SK-N-SH (cell line): ENCODE measurements around the gene KLK12. TPM values are rescaled to one million over a fixed set of nuclear protein-coding genes. Genes with fewer than 3 reads are reported as not detected.

Experiments
- CTCF ChIA-PET: fragments of 300-600, 350-600 bp; formaldehyde crosslinking; extraction: SDS; loops from one replicate; lab custom pipeline; 2021; lab: Yijun Ruan, JAX
- POLR2A ChIA-PET: fragments of 350-600 bp; sonication (Branson Sonifier 250); formaldehyde crosslinking; extraction: SDS; loops from one replicate; lab custom pipeline; 2020; ENCODE audit warnings: antibody characterized with exemption, inconsistent platforms; lab: Yijun Ruan, JAX
- DNase-seq: peaks from one replicate; pipeline ENCODE4 v3.0.0; 2012
- H2AFZ ChIP-seq: fragments of 200-600 bp; sonication (generic); 2 replicates; pipeline ENCODE4 v1.8.1; 2016; ENCODE audit warnings: antibody characterized with exemption, mild to moderate bottlenecking, low read depth
- H3F3A ChIP-seq: fragments of 200-600 bp; sonication (generic); replicated peaks from 2 replicates; pipeline ENCODE3; 2016; ENCODE audit warnings: antibody characterized with exemption, mild to moderate bottlenecking; ENCODE audit not compliant: insufficient read depth
- H3K27ac ChIP-seq, 2 experiments: fragments of 200-500 bp in 1 of 2; fragments of 200-600 bp in 1 of 2; sonication (Bioruptor generic) in 1 of 2; sonication (generic), shearing (Covaris generic) in 1 of 2; 2 replicates each; pipeline versions ENCODE4 v1.5.1 to v1.6.1; 2014 to 2016; ENCODE audit warnings: low read depth in 2 of 2, inconsistent platforms in 1 of 2, low read length in 1 of 2, mild to moderate bottlenecking in 1 of 2, mixed read lengths in 1 of 2
- H3K27me3 ChIP-seq: fragments of 200-600 bp; sonication (generic), shearing (Covaris generic); 2 replicates; pipeline ENCODE4 v1.6.1; 2016; ENCODE audit warnings: mixed run types; ENCODE audit not compliant: insufficient read depth
- H3K36me3 ChIP-seq, 2 experiments: fragments of 200-500 bp in 1 of 2; fragments of 200-600 bp in 1 of 2; sonication (Bioruptor generic) in 1 of 2; sonication (generic) in 1 of 2; replicated peaks in 1 of 2; 2 replicates each; pipeline versions ENCODE3 to v1.5.1; 2014 to 2016; ENCODE audit warnings: low read length in 1 of 2, mild to moderate bottlenecking in 1 of 2; ENCODE audit not compliant: insufficient read depth in 2 of 2, control insufficient read depth in 1 of 2
- H3K4me1 ChIP-seq, 2 experiments: fragments of 200-500 bp in 1 of 2; fragments of 200-600 bp in 1 of 2; sonication (Bioruptor generic) in 1 of 2; sonication (generic), shearing (Covaris generic) in 1 of 2; 2 replicates each; pipeline versions ENCODE4 v1.5.1 to v1.6.1; 2014 to 2016; ENCODE audit warnings: low read depth in 1 of 2, low read length in 1 of 2, mixed run types in 1 of 2; ENCODE audit not compliant: insufficient read depth in 2 of 2, control insufficient read depth in 1 of 2
- H3K4me2 ChIP-seq: fragments of 200-600 bp; sonication (generic), shearing (Covaris generic); 2 replicates; pipeline ENCODE4 v1.6.1; 2017; ENCODE audit warnings: mixed run types
- H3K4me3 ChIP-seq, 2 experiments: fragments of 200-500 bp in 1 of 2; fragments of 200-600 bp in 1 of 2; sonication (Bioruptor generic) in 1 of 2; sonication (generic), shearing (Covaris generic) in 1 of 2; 2 replicates each; pipeline versions ENCODE4 v1.5.1 to v1.8.1; 2014 to 2016; ENCODE audit warnings: low read depth in 2 of 2, inconsistent platforms in 1 of 2, low read length in 1 of 2, mild to moderate bottlenecking in 1 of 2, mixed read lengths in 1 of 2, moderate library complexity in 1 of 2
- H3K79me2 ChIP-seq: fragments of 200-600 bp; sonication (generic); 2 replicates; pipeline ENCODE4 v1.8.1; 2017; ENCODE audit warnings: mild to moderate bottlenecking; ENCODE audit not compliant: insufficient read depth
- H3K9ac ChIP-seq: fragments of 200-600 bp; sonication (generic); 2 replicates; pipeline ENCODE4 v1.6.1; 2017; ENCODE audit warnings: mixed run types
- H3K9me2 ChIP-seq: fragments of 200-600 bp; sonication (generic); 2 replicates; pipeline ENCODE4 v1.6.1; 2017; ENCODE audit warnings: mixed run types
- H3K9me3 ChIP-seq: fragments of 200-600 bp; sonication (generic); 2 replicates; pipeline ENCODE4 v1.6.1; 2017; ENCODE audit warnings: mixed run types, mild to moderate bottlenecking, moderate library complexity
- H4K20me1 ChIP-seq: fragments of 200-600 bp; sonication (generic); 2 replicates; pipeline ENCODE4 v1.6.1; 2017; ENCODE audit warnings: mild to moderate bottlenecking, mixed run types; ENCODE audit not compliant: insufficient read depth
- ELF1 ChIP-seq: IDR thresholded peaks from 2 replicates; pipeline ENCODE4 v1.4.0; 2012
- EZH2phosphoT487 ChIP-seq: fragments of 200-600 bp; sonication (generic); IDR thresholded peaks from 2 replicates; pipeline ENCODE4 v1.6.1; 2017; ENCODE audit warnings: low read depth, mixed run types, mild to moderate bottlenecking, antibody characterized with exemption, moderate library complexity, borderline replicate concordance
- FOXM1 ChIP-seq: IDR thresholded peaks from 2 replicates; pipeline ENCODE4 v1.4.0; 2012; ENCODE audit warnings: low read depth, mild to moderate bottlenecking
- JUND ChIP-seq: IDR thresholded peaks from 2 replicates; pipeline ENCODE4 v1.4.0; 2012
- MEF2A ChIP-seq: IDR thresholded peaks from 2 replicates; pipeline ENCODE4 v1.4.0; 2012; ENCODE audit warnings: low read depth, borderline replicate concordance
- PBX3 ChIP-seq: IDR thresholded peaks from 2 replicates; pipeline ENCODE4; 2012
- POLR2AphosphoS5 ChIP-seq: IDR thresholded peaks from 2 replicates; pipeline ENCODE4 v1.6.1; 2012; ENCODE audit warnings: low read depth, low read length
- RAD21 ChIP-seq: IDR thresholded peaks from 2 replicates; pipeline ENCODE4 v1.6.1; 2012; ENCODE audit warnings: mild to moderate bottlenecking, low read length
- RCOR1 ChIP-seq: fragments of 150-350 bp; IDR thresholded peaks from 2 replicates; pipeline ENCODE4 v1.6.1; 2017; ENCODE audit warnings: antibody characterized with exemption, low read length
- REST ChIP-seq: IDR thresholded peaks from 2 replicates; pipeline ENCODE4 v1.6.1; 2012; ENCODE audit warnings: mild to moderate bottlenecking, low read depth, low read length, moderate library complexity
- RFX5 ChIP-seq: IDR thresholded peaks from 2 replicates; pipeline ENCODE4 v1.6.1; 2012; ENCODE audit warnings: mild to moderate bottlenecking, improper control_type of control experiment, low read length
- TAF1 ChIP-seq: IDR thresholded peaks from 2 replicates; pipeline ENCODE4 v1.6.1; 2012; ENCODE audit warnings: low read depth, mild to moderate bottlenecking, low read length, moderate library complexity, borderline replicate concordance
- TEAD4 ChIP-seq: IDR thresholded peaks from 2 replicates; pipeline ENCODE4 v1.4.0; 2012; ENCODE audit warnings: mild to moderate bottlenecking, borderline replicate concordance; ENCODE audit not compliant: insufficient read depth
- YY1 ChIP-seq: IDR thresholded peaks from 2 replicates; pipeline ENCODE4 v1.4.0; 2012; ENCODE audit warnings: low read depth, mild to moderate bottlenecking
- WGBS: methylation state at CpG from one replicate; pipeline ENCODE4 v1.1.6; 2017; ENCODE audit warnings: low lambda C conversion rate; 5-methylcytosine and 5-hydroxymethylcytosine counted together
- polyA plus RNA-seq, 3 experiments: library from polyadenylated mRNA; depleted of rRNA; stranded (reverse); fragments of >200 nt; gene quantifications; 2 replicates each; pipeline ENCODE4 v1.2.3, GENCODE V29; 2012
- TF ChIP-seq, protein P1 (sequence below): IDR thresholded peaks from 2 replicates; pipeline ENCODE4 v1.4.0; 2012; ENCODE audit warnings: low read depth
- TF ChIP-seq, protein P2 (sequence below): fragments of 150-350 bp; IDR thresholded peaks from 2 replicates; pipeline ENCODE4 v1.6.1; 2016; ENCODE audit warnings: mild to moderate bottlenecking, low read depth, low read length
- TF ChIP-seq, protein P3 (sequence below): fragments of 150-350 bp; IDR thresholded peaks from 2 replicates; pipeline ENCODE4 v1.6.1; 2017; ENCODE audit warnings: antibody characterized with exemption, low read length, low read depth, borderline replicate concordance

The KLK12 gene
- polyA plus RNA-seq, 1 of the 3 experiments (the other 2 are of a cell fraction), result not detected

DNA sequence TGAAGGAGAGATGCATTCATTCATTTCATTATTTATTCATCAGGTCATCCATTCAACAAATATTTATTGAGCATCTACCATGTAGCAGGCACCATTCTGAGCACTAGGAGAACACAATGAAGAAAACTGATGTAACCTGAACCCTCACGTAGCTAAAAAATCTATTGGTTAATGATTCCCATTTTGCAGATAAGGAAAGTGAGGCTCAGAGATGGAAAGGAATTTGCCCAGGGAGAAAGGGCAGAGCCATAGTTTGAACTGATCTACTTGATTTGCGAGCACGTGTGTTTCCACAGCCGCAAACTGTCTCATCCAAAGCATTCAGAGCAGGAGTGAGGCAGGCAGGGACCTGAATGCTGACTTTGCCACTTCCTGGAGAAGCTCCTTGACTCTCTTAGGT lies 36.1 kb downstream of the KLK12 start:
- Histone ChIP-seq H3K4me2 (no peak overlapping the region), H3K4me3 (no peak overlapping the region), H3K79me2 (no peaks in the 10 kb centered on the region), H3K4me1 (no peaks in the 10 kb centered on the region), H2AFZ (no peak overlapping the region), H3K9me3 (no peaks in the 10 kb centered on the region), H3F3A (no peaks in the 10 kb centered on the region), H3K27me3 (peaks cover 20% of the 10 kb centered on the region; the same call in 1 of the 2 replicates), H3K36me3 (no peaks in the 10 kb centered on the region), H3K27ac (no peak overlapping the region), H3K9me2 (no peaks in the 10 kb centered on the region), H3K9ac (no peak overlapping the region), H4K20me1 (no peaks in the 10 kb centered on the region)
- TF ChIP-seq, protein P1, sequence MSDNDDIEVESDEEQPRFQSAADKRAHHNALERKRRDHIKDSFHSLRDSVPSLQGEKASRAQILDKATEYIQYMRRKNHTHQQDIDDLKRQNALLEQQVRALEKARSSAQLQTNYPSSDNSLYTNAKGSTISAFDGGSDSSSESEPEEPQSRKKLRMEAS, result no peak
- TF ChIP-seq RAD21 (no peak), RCOR1 (no peak), REST (no peak), EZH2phosphoT487 (no peak), PBX3 (no peak), POLR2AphosphoS5 (no peak)
- TF ChIP-seq, protein P2, sequence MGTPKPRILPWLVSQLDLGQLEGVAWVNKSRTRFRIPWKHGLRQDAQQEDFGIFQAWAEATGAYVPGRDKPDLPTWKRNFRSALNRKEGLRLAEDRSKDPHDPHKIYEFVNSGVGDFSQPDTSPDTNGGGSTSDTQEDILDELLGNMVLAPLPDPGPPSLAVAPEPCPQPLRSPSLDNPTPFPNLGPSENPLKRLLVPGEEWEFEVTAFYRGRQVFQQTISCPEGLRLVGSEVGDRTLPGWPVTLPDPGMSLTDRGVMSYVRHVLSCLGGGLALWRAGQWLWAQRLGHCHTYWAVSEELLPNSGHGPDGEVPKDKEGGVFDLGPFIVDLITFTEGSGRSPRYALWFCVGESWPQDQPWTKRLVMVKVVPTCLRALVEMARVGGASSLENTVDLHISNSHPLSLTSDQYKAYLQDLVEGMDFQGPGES, result no peak
- ChIA-PET CTCF (no interaction called here), POLR2A (no interaction called here)
- 10% methylated on average over 4 of the region's 4 CpGs for WGBS
- DNase-seq, result no peak

- no peak overlapping the region for H3K9ac ChIP-seq
- no peaks in the 10 kb centered on the region for H3K4me1 ChIP-seq
- no peak overlapping the region for H3K4me2 ChIP-seq
- H4K20me1 ChIP-seq, result no peaks in the 10 kb centered on the region
- no peaks in the 10 kb centered on the region for H3K36me3 ChIP-seq
- WGBS, result 4% methylated on average over 5 of the region's 5 CpGs
- no peaks in the 10 kb centered on the region for H3F3A ChIP-seq
- DNase-seq, result no peak
- H3K9me3 ChIP-seq, result no peaks in the 10 kb centered on the region
- H3K27me3 ChIP-seq, result peaks cover 20% of the 10 kb centered on the region; the same call in 1 of the 2 replicates
- H3K27ac ChIP-seq, result no peak overlapping the region
- H3K4me3 ChIP-seq, result no peak overlapping the region
- CTCF ChIA-PET, result no interaction called here
- H3K79me2 ChIP-seq, result no peaks in the 10 kb centered on the region
- no peaks in the 10 kb centered on the region for H3K9me2 ChIP-seq
- POLR2A ChIA-PET, result no interaction called here
- H2AFZ ChIP-seq, result no peak overlapping the region
- TF ChIP-seq REST (no peak), ELF1 (no peak), JUND (no peak), TEAD4 (no peak), YY1 (no peak), RFX5 (no peak), MEF2A (no peak), FOXM1 (no peak), TAF1 (no peak)
- TF ChIP-seq, protein P1, result no peak
- TF ChIP-seq, protein P3, sequence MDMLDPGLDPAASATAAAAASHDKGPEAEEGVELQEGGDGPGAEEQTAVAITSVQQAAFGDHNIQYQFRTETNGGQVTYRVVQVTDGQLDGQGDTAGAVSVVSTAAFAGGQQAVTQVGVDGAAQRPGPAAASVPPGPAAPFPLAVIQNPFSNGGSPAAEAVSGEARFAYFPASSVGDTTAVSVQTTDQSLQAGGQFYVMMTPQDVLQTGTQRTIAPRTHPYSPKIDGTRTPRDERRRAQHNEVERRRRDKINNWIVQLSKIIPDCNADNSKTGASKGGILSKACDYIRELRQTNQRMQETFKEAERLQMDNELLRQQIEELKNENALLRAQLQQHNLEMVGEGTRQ, result no peak
Measured at GRCh38 chr19:50998061-50998460, 36.7 kb downstream of the KLK12 start.
